NCI-H2029 treated with DMSO at 0.1 percent for 48 hours (cell line): ENCODE measurements around the gene ASCC1.

Experiments used
- DNase-seq: peaks from one replicate; lab custom pipeline; 2025; lab: John Stamatoyannopoulos, UW

The ASCC1 gene

GRCh38 chr10:72097448-72098300 is 118.4 kb downstream of the ASCC1 start:
- DNase-seq, result no peak

GRCh38 chr10:72096115-72097000 is 119.7 kb downstream of the ASCC1 start:
- no peak for DNase-seq

- DNase-seq, result no peak
Observed at GRCh38 chr10:72095195-72095594, 120.9 kb downstream of the ASCC1 start.

DNA sequence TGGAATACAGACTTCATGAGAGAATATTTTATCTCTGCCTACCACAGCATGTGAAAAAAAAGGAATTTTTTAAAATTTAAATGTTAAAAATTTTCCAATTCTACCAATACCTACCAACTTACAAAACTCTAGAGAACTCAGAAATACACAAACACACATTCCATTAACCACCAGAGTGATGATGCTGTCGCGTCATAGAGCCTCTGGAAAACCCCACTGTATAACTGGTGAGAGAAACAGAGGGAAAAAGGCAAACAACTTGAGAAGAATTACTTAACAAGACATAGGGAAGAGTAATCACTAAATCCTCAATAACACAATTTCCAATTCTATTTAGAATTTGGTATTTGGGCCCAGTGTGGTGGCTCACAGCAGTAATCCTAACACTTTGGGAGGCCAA is 121.5 kb downstream of the ASCC1 start:
- DNase-seq, result no peak

GRCh38 chr10:72093450-72093849 is 122.6 kb downstream of the ASCC1 start:
- no peak for DNase-seq

- DNase-seq, result no peak
Observed at GRCh38 chr10:72092987-72093386, 123.1 kb downstream of the ASCC1 start.

DNA sequence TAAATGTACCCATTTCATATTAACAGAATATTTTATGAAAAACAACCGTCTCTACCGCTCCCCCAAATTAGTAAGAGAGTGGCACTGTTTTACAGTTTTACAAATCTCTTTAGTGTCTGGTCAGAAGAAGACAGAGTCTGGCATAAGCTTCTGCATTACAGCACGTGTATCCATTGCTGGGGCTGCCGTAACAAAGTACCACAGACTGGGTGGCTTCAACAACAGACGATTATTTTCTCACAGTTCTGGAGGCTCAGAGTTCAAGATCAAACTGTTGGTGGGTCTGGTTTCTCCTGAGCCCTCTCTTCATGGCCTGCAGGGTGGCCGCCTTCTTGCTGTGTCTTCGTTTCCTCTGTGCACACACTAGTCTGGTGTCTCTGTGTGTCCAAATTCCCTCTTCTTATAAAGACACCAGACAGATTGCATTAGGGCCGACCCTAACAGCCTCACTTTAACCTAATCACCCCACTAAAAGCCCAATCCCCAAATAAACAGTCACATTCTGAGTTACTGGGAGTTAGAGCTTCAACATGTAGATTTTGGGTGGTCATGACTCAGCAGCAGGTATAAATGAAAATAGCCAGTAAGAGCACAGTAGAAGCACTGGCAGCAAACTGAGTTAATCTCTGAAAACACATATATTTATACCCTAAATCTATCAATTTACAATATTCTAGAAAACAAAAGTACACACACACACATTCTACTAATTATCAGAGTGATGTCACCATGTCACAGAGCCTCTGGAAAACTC is 123.7 kb downstream of the ASCC1 start:
- no peak for DNase-seq

DNA sequence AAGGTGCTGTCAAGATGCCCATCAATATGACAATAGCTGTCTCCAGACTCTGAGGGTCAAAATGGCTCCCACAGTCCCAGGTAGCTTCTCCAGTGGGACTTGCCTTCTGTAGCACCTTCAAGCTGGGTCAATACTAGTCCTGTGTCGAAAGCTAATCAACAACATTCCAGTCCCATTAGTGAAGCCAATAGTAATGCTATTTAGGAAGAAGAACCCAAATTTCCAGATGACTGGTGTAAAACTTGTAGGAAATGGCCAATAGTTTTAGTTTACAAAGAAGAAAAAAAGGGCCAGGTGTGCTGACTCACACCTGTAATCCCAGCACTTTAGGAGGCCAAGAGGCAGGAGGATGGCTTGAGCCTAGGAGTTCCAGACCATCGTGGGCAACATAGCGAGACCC is 125.8 kb downstream of the ASCC1 start:
- DNase-seq, result no peak

- no peak for DNase-seq
Observed at GRCh38 chr10:72089618-72090017, 126.5 kb downstream of the ASCC1 start.

- no peak for DNase-seq
Observed at GRCh38 chr10:72088889-72089575, 127.0 kb downstream of the ASCC1 start.

- DNase-seq, result no peak
Observed at GRCh38 chr10:72087969-72088888, 127.8 kb downstream of the ASCC1 start, which contains the start of gene SPOCK2. SPOCK2 (minus strand) TSS chr10:72088551; CDS start chr10:72088328, 223 bp downstream.

DNA sequence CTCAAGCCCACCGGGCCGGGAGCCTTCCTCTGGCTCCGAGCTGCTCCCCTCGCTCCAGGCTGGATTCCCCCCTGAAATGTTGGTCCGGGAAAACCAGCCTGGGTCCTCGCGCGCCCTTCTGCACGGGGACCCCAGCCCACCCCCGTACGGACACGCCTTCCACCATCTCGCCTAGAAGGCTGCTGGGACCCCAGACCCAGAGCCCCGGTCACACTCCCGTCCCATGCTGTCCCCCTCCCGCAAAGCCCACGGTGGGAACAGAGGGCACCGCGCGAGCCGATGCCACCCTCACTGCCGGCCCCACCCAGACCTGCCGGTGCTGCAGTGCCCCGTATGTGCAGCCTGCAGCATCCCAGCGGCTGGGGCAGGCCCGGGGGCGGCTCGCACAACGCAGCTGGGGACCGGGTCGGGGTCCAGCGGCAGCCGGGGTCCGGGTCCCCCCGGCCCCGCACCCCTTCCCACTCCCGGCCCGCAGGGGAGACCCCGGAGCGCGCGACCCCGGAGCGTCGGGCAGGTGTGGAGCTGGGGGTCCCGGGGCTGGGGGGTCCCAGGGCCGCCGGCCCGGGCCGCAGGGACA is 128.6 kb downstream of the ASCC1 start:
- no peak for DNase-seq

DNA sequence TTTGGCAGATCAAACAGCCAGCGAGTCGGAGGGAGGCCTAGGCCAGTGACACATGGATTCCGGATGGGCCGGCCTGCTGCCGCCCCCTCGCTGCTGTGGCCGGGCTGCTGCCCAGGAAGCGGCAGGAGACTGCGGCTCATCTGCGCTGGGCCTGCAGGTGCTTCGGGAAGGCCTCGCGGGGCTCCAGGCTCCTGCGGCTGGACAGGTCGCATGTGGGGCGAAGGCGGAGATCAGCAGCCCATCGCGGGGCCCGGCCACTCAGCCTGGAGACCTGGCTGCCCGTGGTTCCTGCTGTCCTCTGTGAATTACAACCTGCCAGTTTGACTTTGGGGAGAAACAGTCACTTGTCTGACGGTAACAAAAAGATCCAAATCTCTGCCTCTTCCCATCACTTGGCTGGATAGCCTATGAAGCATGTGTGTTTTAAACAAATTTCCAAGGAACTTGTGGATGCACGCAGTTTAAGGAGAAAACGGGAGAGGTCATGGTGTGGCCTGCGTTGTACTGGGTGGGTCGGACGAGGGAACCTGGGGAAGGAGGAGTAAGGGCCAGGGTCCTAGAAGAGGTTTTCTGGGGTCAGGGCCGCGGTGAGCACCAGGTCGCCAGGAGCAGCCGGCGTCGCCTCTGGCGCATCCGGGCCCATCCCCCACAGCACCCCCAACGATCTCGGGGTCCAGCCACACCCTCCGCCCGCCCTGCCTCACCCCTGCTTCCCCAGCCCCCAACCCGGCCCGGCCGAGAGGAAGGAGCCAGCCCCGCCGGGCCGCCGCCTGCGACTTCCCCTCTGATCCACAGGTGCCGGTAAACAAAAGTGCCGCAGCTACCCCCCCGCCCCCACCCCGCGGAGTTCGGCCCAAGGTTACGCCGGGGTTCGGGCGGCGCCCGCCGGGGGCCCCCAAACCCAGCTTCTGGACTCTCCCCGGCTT is 129.3 kb downstream of the ASCC1 start:
- DNase-seq, result no peak

- no peak for DNase-seq
Observed at GRCh38 chr10:72085864-72086465, 130.1 kb downstream of the ASCC1 start.

DNA sequence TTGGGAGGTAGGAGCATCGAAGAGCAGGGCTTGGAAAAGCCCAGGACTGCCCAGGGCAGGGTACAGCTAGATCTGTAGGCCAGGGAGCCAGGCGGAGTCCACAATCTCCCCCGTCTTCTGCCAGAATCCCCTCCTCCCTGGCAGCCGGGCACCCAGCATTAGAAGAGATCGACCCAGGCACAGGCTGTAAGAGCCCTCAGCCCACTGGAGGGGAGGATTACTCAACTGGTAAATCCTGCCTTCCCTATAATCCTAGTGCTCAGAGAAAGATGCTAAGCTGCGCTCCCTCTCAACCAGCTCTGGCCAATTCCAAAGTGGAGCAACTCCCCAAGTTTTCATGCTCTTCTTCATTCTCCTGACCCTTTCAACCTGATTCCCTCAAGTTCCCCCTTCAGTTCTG is 130.9 kb downstream of the ASCC1 start:
- DNase-seq, result no peak

DNA sequence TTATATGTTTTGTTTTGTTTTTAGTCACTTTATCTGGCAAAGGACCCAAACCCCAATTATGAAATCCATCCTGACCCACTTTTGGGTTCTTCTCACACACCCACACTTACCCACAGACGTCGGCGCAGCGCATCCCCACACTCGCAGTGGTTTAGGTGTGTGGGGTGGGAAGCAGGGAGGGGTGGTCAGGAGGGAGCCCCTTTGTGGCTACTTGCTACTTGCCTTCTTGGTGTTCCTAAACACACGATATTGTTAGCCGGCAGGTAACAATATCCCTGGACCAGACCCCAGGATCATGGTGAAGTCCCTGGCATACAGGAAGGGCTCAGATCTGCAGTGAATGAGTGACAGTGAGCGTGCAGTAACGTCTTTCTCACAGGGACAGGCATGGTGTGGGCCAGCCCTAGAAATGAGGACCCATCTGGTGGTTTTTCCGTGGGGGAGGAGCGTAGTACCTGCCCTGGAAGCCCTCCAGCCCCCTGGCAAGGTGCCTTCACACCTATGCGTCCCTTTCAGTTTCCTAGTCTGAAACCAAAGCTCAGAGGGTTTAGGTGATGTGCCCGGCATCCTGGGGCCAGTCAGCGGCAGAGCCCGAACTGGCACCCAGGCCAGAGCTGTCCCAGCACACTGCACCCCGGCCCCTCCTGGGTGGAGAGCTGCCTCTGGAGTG is 132.2 kb downstream of the ASCC1 start:
- peak; percentile 20 for DNase-seq

DNA sequence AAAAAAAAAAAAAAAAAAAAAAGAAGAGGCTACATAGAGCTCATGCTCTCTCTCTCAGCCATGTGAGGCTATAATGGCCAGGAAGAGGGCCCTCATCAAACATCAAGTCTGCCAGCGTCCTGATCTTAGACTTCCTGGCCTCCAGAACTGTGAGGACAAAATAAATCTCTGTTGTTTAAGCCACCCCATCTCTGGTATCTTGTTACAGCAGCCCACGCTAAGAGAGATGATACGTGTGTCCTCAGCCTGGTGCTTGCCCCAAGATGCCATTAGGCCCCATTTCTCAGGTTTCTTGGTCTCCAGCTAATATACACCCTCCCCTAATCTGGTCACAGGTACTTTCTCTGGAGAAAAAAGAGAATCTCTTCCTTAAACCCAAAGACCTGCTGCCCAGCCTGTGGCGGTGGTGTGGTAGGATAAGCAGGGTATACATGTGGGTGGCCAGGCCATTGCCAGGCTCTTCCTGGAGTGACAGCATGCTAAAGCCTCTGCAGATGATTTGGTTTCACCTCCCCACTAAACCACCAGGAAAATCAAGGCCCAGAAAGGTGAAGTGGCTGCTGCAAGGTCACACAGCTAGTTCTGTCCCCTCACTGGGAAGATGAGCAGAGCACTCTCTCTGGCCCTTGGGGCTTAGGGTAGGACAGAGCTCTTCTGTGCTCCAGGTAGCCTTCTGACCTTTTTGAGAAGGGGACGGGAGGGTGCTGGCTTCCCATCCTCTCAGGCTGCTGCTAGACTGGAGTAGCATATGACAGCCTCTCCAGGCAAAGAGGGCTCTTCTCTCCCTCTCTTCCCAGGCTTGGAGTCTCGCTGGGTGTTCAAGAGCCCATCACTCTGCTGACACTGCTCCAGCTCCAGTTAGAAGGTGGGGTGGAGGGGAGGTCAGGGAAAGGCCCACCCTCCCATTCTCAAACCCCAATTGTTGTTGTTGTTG is 133.0 kb downstream of the ASCC1 start:
- no peak for DNase-seq
